GM18505 (cell line): ENCODE data around the gene MDGA2.

Source experiments
- ATAC-seq: cut with Tn5 transposase; IDR thresholded peaks from one replicate; pipeline ENCODE4 v1.9.1; 2021; ENCODE audit not compliant: unreplicated experiment
- POLR2A ChIP-seq: IDR thresholded peaks from 4 replicates; pipeline ENCODE4 v1.6.1; 2011; ENCODE audit warnings: borderline replicate concordance; ENCODE audit not compliant: insufficient read depth, insufficient read length; ENCODE audit errors: extremely low read depth

Gene MDGA2

DNA sequence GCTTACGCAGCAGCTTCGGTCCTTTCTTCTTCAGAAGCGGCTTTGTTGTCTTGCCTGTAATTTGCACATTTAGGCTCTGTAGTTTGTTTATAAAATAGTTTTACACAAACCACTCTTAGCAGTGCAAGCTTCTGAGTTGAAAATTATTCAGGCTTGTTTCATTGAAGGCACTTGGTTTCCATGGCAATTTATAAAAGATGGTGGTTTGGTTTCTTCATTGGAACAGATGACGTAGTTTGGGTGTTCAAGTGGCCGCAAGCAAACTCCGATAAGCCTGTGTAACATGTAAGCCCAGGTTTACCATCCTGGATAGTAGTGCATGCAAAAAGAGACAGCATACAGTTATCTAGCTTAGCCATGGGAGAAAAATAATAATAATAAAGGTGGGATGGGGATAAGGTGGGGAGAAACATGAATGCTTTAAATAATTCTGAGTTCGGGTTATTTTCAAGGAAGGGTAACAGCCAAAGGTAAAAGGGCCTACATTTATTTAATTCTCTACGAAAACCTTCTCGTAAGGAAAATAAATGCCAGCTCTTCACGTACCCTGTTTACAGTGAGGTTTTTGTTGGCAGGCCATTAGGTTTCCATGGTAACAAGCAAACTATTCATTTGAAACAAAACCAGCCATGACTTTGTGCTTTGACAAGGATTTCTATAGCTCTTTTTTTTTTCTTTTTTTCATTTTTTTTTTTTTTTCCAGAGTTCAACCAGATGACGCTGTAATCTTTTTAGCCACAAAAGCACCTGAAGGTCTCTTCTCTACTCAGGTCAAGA is 834.3 kb downstream of the MDGA2 start:
- ATAC-seq: no peak
- no peak for TF ChIP-seq POLR2A

DNA sequence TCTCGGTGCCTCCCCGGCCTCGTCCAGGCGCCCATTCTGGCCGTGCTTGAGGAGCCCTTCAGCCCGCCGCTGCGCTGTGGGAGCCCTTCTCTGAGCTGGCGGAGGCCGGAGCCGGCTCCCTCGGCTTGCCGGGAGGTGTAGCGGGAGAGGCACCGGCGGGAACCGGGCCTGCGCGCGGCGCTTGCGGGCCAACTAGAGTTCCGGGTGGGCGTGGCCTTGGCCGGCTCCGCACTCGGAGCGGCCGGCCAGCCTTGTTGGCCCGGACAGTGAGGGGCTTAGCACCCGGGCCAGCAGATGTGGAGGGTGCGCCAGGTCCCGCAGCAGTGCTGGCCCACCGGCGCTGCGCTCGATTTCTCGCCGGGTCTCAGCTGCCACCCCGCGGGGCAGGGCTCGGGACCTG is 855.1 kb downstream of the MDGA2 start:
- ATAC-seq: no peak
- TF ChIP-seq POLR2A: no peak

- ATAC-seq: no peak
- no peak for TF ChIP-seq POLR2A
Measured at GRCh38 chr14:46819117-46819516, 856.3 kb downstream of the MDGA2 start.

- no peak for ATAC-seq
- no peak for TF ChIP-seq POLR2A
Measured at GRCh38 chr14:46818147-46818546, 857.3 kb downstream of the MDGA2 start.

GRCh38 chr14:46793144-46793543 is 882.3 kb downstream of the MDGA2 start:
- no peak for TF ChIP-seq POLR2A
- ATAC-seq: no peak
